ENCODE results near the gene STARD8.

DNA sequence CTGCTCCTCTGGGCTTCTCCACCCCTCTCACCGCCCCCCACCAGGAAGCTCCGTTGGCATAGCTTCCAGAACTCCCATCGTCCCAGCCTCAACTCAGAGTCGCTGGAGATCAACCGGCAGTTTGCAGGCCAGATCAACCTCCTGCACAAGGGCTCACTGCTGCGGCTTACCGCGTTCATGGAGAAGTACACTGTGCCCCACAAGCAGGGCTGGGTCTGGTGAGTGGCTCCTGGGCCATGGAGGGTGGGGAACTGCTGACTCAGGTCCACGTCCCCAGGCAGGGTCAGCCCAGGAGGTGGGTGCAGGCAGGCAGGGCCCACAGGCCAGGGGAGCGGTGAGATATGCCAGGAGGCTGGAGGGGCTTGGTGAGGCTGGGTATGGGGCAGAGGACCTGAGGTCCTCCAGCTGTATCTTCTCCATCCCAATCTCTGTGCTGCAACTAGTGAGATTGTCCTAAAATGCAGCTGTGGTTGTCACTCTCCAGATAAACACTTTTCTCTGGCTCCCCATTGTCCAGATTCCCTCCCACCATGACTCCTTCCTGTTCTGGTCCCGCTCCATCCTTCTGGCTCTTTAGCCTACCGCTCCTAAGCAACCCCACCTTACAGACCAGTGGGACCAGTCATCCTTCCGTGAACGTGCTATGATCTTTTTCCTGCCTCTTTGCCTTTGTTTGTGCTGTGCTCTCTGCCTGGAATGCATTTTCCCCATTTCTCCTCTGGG is 71.9 kb downstream of the STARD8 start:
- TF ChIP-seq CTCF (IDR thresholded peaks at IDR 0.05; ENCODE audit: low read depth, low read length) (no peak), POLR2A (IDR thresholded peaks at IDR 0.05; ENCODE audit: extremely low read depth, insufficient read length) (no peak), MYC (IDR thresholded peaks at IDR 0.05; ENCODE audit: low read depth, low read length) (no peak), MAX (IDR thresholded peaks at IDR 0.05; ENCODE audit: low read depth, low read length) (no peak)
